Right cardiac atrium (tissue), 5 donors: ENCODE measurements around the gene GABRR1. TPM values are rescaled to one million over a fixed set of nuclear protein-coding genes. Genes with fewer than 3 reads are reported as not detected.
"Not testable (repeated sequence)": the region's sequence is repeated elsewhere in the genome, so short reads cannot be mapped to it uniquely, and the experiment has no call there.

Experiments
- ATAC-seq, 2 donors: fragments of 200-7000 bp; cut with Tn5 transposase; one replicate each; pipeline versions ENCODE4 v1.8.0 to v1.9.1; 2020; ENCODE audit warnings: moderate library complexity in 2 of 2, mild to moderate bottlenecking in 1 of 2
- DNase-seq, 3 donors: peaks; one replicate each; pipeline ENCODE4 v3.0.0-alpha.2; 2020
- H3K27ac ChIP-seq: one replicate; pipeline ENCODE4 v1.5.1; 2013; ENCODE audit warnings: mild to moderate bottlenecking, low read length, control low read depth, moderate library complexity
- H3K27me3 ChIP-seq: one replicate; pipeline ENCODE4 v1.6.1; 2013; ENCODE audit not compliant: control insufficient read depth, insufficient read depth
- H3K4me1 ChIP-seq: one replicate; pipeline ENCODE4 v1.6.1; 2013; ENCODE audit warnings: low read length; ENCODE audit not compliant: control insufficient read depth, insufficient read depth
- H3K4me3 ChIP-seq: one replicate; pipeline ENCODE4 v1.5.1; 2013; ENCODE audit warnings: low read length, control low read depth
- H3K9me3 ChIP-seq: one replicate; pipeline ENCODE4 v1.6.1; 2013; ENCODE audit warnings: low read length; ENCODE audit not compliant: control insufficient read depth
- WGBS: extraction: QIAGEN DNeasy Blood & Tissue Kit; methylation state at CpG from one replicate; pipeline ENCODE4 v1.1.7; 2013; 5-methylcytosine and 5-hydroxymethylcytosine counted together
- intact Hi-C, 4 donors: fragments of 100-400 bp; cut with DNase I; formaldehyde crosslinking; loops; one replicate each; pipeline versions ENCODE4 v1.11.0 to v1.14.0; 2022 to 2023
- polyA plus RNA-seq: library from polyadenylated mRNA; stranded (reverse); fragments of 200-250 nt; gene quantifications from one replicate; pipeline ENCODE4 v1.2.3, GENCODE V29; 2013
- total RNA-seq, 4 donors: library from RNA; stranded (reverse); fragmentation: NEBNext Ultra II Directional; extraction: Animal tissue kit (Norgen Biotek cat#: 25700); gene quantifications; one replicate each; pipeline ENCODE4 v1.2.1, GENCODE V29; 2021
- donor health status: healthy with polysubstance abuse.
- donor health status: DM: no; HTN: yes; CAD: no.
- donor health status: DM: no; HTN: no; CAD: no.
- donor health status: DM: no; HTN: yes; CAD: no; lungs with severe emphysema.
- donor health status: DM: yes; HTN: yes; CAD: no.

Gene GABRR1
- total and polyA plus RNA-seq, 5 donors, result not detected

DNA sequence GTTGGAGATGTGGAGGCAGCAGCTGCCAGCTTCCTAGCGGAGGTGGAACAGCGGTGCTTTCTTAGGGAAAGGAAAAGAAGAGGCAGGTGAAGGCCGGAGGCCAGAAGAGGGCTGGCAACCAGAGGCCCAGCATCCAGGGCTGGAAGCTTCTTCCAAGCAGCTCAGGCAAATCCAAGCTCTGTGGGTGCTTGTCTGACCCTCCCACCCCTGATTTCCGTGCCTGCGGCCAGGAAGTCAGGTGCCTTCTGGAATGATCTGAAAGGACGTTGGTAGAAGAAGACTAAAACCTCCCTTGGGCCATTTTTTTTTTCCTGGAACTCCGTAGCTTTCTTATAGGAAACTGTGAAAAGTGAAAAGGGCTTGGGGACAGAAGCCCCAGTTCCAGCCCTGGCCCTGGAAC lies 33.1 kb upstream of the GABRR1 start:
- H3K4me3 ChIP-seq, result no peak overlapping the region
- no peaks in the 10 kb centered on the region for H3K27me3 ChIP-seq
- 80% methylated on average over 7 of the region's 7 CpGs for WGBS
- no peaks in the 10 kb centered on the region for H3K4me1 ChIP-seq
- H3K9me3 ChIP-seq, result no peaks in the 10 kb centered on the region
- intact Hi-C loops, result no loop called here
- no peak for DNase-seq
- H3K27ac ChIP-seq, result no peak overlapping the region
- no peak for ATAC-seq

- 75% methylated on average over 5 of the region's 5 CpGs for WGBS
- no peaks in the 10 kb centered on the region for H3K27me3 ChIP-seq
- intact Hi-C loops, result loop anchor here in 3 of 4 donors (5.0 to 10.0 kb wide), 2 partner anchors 120 to 262 kb away; no protein-coding TSS in a partner anchor
- DNase-seq (no peak), ATAC-seq (no peak)
- H3K4me1 ChIP-seq, result peaks cover 1% of the 10 kb centered on the region
- no peaks in the 10 kb centered on the region for H3K9me3 ChIP-seq
- H3K27ac ChIP-seq, result no peak overlapping the region
- H3K4me3 ChIP-seq, result no peak overlapping the region
These were observed 27.3 kb upstream of the GABRR1 start for GRCh38 chr6:89244241-89244985.

DNA sequence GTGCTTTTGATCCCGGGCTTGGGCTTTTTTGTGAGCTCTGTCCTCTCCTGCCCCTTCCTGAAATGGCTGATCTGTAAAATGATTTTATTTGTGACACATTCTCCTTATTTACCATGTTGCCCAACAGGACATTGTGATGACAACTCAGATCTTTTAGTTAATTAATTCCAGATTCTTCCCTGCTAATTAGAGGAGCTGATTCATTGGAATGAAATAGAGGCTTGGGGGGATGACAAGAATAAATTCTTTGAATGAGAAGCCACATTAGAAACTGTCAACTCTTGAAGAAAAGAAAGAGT lies 26.1 kb upstream of the GABRR1 start:
- no peak for ATAC-seq
- intact Hi-C loops, result loop anchor here (2.0 to 10.0 kb wide), 4 partner anchors 118 to 261 kb away; no protein-coding TSS in a partner anchor
- H3K27me3 ChIP-seq, result no peaks in the 10 kb centered on the region
- H3K27ac ChIP-seq, result no peak overlapping the region
- no peaks in the 10 kb centered on the region for H3K9me3 ChIP-seq
- peaks cover 1% of the 10 kb centered on the region for H3K4me1 ChIP-seq
- no peak for DNase-seq
- 46% methylated on average over 1 of the region's 1 CpG for WGBS
- H3K4me3 ChIP-seq, result no peak overlapping the region

DNA sequence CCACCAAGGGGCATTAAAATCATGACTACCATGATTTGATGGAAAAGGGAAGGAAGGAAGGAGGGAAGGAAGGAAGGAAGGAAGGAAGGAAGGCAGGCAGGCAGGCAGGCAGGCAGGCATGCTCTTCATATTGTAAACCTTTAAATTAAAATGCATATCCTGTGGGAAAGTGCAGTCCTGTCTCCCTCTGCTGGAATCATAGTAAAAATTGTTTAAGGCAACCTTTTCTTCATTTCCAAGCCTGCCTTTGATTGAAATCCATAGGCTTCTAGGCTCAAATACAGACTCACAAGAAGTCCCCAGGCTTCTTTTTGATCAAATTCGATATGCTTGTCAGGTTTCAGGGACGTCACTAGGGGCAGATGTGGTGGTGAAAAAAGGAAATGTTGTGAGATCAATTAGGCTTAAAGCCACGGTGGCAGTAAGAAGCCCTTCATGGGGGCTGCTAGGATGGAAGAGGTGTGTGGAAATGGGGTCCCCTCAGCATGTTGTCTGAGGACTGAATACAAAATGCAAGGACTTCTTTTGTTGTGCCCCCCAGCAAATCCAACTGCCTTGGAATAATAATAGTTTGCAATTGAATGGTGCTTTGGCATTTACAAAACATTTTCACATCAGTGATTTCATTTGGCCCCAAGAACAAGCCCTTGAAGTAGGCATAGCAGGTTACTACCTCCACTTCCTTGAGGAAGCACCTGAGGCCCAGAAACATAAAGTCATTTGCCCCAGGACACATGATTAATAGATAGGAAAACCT lies 25.6 kb upstream of the GABRR1 start:
- ATAC-seq (no peak), DNase-seq (no peak)
- Histone ChIP-seq H3K27ac (no peak overlapping the region), H3K9me3 (no peaks in the 10 kb centered on the region), H3K27me3 (no peaks in the 10 kb centered on the region), H3K4me1 (peaks cover 1% of the 10 kb centered on the region), H3K4me3 (no peak overlapping the region)
- WGBS, result 17% methylated on average over 3 of the region's 3 CpGs
- intact Hi-C loops, result loop anchor here (2.0 to 10.0 kb wide), 4 partner anchors 118 to 260 kb away; no protein-coding TSS in a partner anchor

DNA sequence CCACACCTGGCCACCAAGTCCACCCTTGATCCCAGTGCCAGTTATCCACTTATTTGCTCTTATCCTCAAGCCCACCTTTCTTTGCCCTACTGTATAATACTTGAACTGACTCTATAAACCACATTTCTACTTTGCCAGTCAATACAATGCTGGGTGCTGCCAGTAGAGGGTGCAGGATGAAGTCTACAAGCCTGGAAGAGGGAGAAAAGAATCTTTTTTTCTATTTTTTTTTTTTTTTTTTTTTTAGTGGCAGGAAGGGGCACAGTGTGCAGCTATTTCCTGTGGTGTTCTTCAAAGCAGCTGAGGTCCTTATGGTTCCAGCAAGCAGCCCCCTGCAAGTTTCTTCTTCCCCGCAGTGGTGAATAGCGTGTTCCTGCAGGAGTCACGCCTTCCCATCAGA lies 22.2 kb upstream of the GABRR1 start:
- ATAC-seq (no peak), DNase-seq (no peak)
- Histone ChIP-seq H3K27me3 (no peaks in the 10 kb centered on the region), H3K4me3 (no peak overlapping the region), H3K4me1 (peaks cover 1% of the 10 kb centered on the region), H3K27ac (no peak overlapping the region), H3K9me3 (no peaks in the 10 kb centered on the region)
- 85% methylated on average over 3 of the region's 3 CpGs for WGBS
- intact Hi-C loops, result no loop called here

- H3K27ac ChIP-seq, result no peak overlapping the region
- intact Hi-C loops, result loop anchor here in 1 of 4 donors (2.0 kb wide), 1 partner anchor 114 kb away; no protein-coding TSS in a partner anchor
- H3K4me1 ChIP-seq, result no peaks in the 10 kb centered on the region
- no peak overlapping the region for H3K4me3 ChIP-seq
- H3K9me3 ChIP-seq, result no peaks in the 10 kb centered on the region
- DNase-seq (no peak), ATAC-seq (no peak)
- no peaks in the 10 kb centered on the region for H3K27me3 ChIP-seq
These were observed 20.0 kb upstream of the GABRR1 start for GRCh38 chr6:89237158-89237557.

DNA sequence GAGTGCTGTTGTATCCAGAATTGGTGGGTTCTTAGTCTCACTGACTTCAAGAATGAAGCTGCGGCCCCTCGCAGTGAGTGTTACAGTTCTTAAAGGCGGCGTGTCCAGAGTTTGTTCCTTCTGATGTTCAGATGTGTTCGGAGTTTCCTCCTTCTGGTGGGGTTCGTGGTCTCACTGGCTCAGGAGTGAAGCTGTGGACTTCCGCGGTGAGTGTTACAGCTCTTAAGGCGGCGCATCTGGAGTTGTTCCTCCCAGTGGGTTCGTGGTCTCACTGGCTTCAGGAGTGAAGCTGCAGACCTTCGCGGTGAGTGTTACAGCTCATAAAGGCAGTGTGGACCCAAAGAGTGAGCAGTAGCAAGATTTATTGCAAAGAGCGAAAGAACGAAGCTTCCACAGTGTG lies 16.4 kb upstream of the GABRR1 start:
- DNase-seq, H3K27ac ChIP-seq, H3K27me3 ChIP-seq, ATAC-seq, H3K9me3 ChIP-seq, H3K4me3 ChIP-seq, intact Hi-C loops, H3K4me1 ChIP-seq: not testable (repeated sequence)
- 85% methylated on average over 15 of the region's 15 CpGs for WGBS

- ATAC-seq (no peak), DNase-seq (no peak)
- intact Hi-C loops, result no loop called here
- 80% methylated on average over 4 of the region's 4 CpGs for WGBS
- Histone ChIP-seq H3K27me3 (no peaks in the 10 kb centered on the region), H3K9me3 (no peaks in the 10 kb centered on the region), H3K27ac (no peak overlapping the region), H3K4me1 (no peaks in the 10 kb centered on the region), H3K4me3 (no peak overlapping the region)
These were observed 5.5 kb upstream of the GABRR1 start for GRCh38 chr6:89222712-89223039.

DNA sequence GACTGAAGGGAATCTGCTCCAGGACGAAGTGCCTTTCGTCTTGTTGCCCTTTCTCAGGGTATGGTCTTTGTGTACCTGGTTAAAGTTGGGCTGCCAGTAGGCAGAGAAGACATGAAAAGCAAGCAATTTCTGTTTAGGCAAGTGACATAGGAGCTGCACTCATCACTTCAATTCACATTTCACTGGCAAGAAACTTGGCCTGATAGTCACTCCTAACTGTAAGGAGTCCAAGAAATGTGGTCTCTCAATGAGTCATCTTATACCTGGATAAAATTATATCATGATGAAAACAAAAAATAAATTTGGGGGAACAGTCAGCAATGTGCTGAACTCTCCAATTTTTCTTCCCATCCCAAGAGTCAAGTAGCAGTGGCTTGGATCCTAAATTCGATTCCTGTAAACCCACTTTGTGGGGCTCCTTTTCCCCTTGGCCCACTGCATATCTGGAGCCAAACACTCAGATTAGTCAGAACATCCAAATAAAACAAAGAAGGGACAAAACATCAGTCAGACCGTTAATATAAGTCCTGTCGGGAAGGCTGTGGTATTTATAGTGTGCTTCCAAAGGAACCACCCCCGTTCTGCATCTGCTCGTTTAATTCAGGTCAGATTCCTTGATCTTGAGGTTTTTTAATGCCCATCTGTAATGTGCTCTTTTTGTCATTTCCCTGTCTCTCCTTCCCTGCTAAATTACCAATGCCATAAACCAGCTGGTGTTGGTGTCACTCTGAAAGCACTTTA lies 5.0 kb upstream of the GABRR1 start:
- WGBS, result 43% methylated on average over 7 of the region's 7 CpGs
- peak in 1 of 2 donors; percentile 48 for ATAC-seq
- Histone ChIP-seq H3K27me3 (no peaks in the 10 kb centered on the region), H3K27ac (no peak overlapping the region), H3K4me1 (no peaks in the 10 kb centered on the region), H3K4me3 (no peak overlapping the region), H3K9me3 (no peaks in the 10 kb centered on the region)
- intact Hi-C loops, result no loop called here
- DNase-seq, result no peak

GRCh38 chr6:89221129-89221528 lies 4.0 kb upstream of the GABRR1 start:
- 82% methylated on average over 3 of the region's 3 CpGs for WGBS
- Histone ChIP-seq H3K9me3 (no peaks in the 10 kb centered on the region), H3K27me3 (no peaks in the 10 kb centered on the region), H3K27ac (no peak overlapping the region), H3K4me3 (no peak overlapping the region), H3K4me1 (no peaks in the 10 kb centered on the region)
- no peak for ATAC-seq
- DNase-seq, result no peak
- intact Hi-C loops, result no loop called here

- no peaks in the 10 kb centered on the region for H3K9me3 ChIP-seq
- no peaks in the 10 kb centered on the region for H3K27me3 ChIP-seq
- intact Hi-C loops, result no loop called here
- no peaks in the 10 kb centered on the region for H3K4me1 ChIP-seq
- ATAC-seq (no peak), DNase-seq (no peak)
- no peak overlapping the region for H3K27ac ChIP-seq
- WGBS, result 82% methylated on average over 4 of the region's 4 CpGs
- H3K4me3 ChIP-seq, result no peak overlapping the region
These were observed 747 bp downstream of the GABRR1 start for GRCh38 chr6:89216411-89216810.
